GM18907 (cell line): Measurements from ENCODE around the gene ZNF396.

Experiments used
- ATAC-seq: cut with Tn5 transposase; IDR thresholded peaks from one replicate; pipeline ENCODE4 v1.9.1; 2021; ENCODE audit warnings: mild to moderate bottlenecking, moderate library complexity; ENCODE audit not compliant: unreplicated experiment

The ZNF396 gene

DNA sequence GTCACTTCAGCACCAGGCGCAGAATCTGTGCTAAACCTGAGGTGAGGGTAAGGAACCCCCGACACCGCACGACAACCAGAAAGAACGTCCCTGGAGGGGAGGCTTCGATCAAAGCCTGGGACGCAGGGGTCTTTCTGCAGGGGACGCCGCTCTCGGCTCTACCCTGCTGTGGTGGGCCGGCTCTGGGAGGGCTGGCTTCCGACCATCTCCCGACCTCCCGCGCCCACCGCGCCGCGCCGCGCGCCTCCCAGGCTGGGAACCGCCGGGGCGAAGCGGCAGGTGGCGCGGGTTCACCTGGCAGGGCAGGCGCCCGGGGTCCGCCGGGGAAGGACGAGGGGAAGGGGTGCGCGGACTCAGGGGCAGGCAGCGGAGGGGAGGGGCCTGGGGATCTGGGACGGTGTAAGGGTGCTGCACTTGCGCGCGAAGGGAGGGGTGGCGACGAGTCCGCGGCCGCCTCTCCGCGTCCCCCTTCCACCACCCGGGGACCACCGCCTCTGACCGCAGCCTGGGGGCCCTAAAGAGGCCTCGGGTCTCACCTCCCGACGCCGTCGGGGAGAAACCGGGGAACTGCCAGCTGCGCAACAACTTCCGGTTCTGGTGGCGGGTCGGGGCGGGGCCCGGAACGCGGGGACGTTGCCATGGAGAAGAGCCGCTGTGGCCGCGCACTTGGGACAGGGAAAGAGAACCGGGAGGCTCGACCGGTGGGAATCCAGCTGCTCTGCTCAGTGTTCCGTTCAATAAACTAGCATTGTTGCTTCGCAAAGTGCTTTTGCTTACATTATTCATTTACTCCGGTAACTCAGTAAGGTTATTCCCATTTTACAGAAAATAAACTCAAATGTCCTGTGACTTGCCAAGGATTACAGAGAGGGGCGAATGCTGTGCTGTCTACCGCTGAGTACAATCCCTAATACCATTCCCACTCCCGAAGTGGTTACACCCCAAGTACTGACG lies at the start of gene ZNF396:
TSS of gene ZNF396 (minus strand) at position 596 of the 954 bp plus-strand sequence. CDS start 3,045 bp downstream, outside the sequence.
- peak; percentile 89 for ATAC-seq

DNA sequence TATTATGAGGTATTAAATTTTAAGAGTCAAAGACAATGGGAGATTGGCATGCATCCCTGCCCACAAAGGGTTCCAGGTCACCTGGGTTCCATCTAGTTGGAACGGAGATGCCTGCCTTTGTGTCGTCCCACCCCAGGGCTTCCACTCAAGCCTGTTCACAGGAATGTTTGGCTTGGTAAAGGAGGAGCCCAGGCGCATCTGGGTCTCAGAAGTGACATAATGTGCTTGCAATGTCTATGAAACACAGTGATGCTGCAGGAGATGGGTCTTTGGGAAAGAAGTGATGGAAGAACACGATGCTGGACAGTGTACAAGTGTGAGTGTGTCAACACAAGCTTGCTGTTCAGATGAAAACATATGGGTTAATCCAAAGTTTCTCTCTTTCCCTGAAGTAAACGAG lies 49.6 kb upstream of the ZNF396 start:
- ATAC-seq, result no peak

GRCh38 chr18:35424356-35424755 lies 47.2 kb upstream of the ZNF396 start:
- no peak for ATAC-seq

DNA sequence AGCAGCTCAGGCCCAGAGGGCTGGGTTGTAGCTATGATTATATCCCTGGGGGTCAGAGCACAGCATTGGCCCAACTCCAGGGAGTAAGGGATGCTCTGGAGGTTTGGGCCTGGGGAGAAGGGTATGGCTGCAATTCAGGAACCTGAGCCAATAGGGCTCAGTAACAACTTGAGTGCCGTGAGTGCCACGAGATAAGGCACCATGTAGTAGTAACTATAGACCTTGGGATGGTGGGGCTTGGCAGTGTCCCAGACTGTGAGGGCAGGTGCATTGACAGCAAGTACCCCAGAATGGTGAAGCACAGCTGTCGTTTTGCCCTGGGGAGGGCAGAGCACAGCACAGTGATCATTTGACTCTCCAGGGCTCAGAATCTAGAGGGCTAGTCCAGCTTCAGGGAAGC lies 45.1 kb upstream of the ZNF396 start:
- ATAC-seq, result no peak

- ATAC-seq, result no peak
Measured at GRCh38 chr18:35418610-35419009, 41.5 kb upstream of the ZNF396 start.

- no peak for ATAC-seq
Measured at GRCh38 chr18:35417223-35417622, 40.1 kb upstream of the ZNF396 start.

GRCh38 chr18:35415511-35416073 lies 38.5 kb upstream of the ZNF396 start:
- peak; percentile 38 for ATAC-seq

DNA sequence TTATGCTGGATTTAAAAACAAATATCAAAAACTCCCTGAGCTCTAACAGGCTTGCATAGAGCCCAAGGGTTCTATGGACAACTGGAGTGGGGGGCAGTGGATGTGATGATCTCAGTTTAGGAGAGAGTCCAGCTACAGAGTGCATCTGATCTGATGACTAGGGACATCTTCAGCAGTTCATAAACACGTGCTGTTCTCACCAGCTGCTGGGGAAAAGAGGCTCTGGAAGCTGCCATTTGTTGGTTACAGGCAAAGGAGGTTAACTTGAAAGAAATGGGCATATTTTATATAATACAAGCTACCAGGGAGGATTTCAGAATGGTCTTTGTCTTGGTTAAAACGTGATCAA lies 36.0 kb upstream of the ZNF396 start:
- no peak for ATAC-seq

DNA sequence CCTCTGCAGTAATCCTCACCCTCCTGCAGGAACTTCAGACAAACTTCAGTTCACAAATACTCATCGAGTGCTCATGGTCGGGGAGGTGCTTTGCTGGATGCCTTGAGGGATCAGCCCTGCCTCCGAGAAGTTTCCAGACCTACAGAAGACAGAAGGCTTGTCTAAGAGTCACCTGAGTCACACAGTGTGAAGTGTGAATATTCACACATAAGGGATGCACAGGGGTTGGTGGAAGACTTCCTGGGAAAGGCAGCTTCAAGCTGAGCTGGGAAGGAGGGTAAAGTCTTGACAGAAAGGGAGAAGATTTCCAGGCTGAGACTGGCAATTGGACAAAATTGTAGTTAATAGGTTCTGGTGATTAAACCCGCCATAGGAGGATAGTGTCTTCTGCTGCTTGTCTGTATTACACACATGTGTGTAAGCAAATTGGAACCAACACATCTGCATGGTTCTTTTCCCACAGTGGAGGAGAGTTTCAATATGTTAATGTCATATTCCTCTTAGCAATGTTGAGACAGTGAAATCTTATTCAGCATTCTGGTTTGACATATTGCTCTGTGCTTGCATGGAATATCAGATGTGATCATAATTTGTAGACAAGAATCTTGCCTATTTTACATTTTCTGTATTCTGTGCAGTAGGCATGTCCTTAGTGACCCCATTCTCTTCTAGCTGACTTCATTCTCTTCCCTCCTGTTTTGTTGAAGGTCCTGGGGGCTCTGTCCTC lies 34.7 kb upstream of the ZNF396 start:
- no peak for ATAC-seq

DNA sequence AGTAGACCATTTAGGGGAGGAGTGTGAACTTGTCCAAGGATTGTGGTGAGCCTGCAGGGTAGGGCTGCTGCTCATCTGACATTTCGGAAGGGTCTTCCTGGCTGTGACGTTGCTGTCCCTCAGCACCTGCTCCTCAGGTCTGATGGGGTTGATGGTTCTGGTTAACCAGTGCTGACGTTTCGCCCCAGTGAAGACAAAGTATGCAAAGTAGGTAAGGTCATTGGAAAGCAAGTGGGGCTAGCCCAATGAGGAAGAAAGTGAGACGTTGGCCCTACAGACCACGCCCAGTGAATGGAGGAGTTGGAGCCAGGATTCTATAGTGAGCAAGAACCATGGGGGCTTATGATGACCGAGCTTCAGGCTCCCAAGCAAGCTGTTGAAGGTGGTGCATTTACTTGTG lies 33.4 kb upstream of the ZNF396 start:
- ATAC-seq, result peak; percentile 69

GRCh38 chr18:35409911-35410310 lies 32.8 kb upstream of the ZNF396 start:
- ATAC-seq, result no peak

DNA sequence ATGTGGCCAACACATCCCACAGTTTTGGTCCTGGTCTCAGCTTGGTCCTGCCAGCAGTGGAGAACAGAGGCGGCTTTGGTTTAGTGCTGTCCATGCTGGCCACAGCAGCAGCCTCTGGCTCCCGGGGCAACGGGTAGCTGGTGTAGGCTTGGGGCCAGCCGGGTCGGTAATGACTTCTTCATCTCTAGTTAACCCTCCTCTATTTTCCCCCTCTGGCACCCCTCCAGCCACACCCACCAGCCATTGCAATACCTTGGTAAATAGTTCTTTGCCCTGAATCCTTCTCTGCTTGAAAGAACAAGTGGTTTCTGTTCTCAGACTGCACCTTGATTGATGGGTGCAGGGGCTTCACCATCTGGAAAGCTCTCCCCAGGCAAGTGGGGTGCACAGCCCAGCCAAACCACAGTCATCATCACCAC lies 31.7 kb upstream of the ZNF396 start:
- peak; percentile 42 for ATAC-seq

DNA sequence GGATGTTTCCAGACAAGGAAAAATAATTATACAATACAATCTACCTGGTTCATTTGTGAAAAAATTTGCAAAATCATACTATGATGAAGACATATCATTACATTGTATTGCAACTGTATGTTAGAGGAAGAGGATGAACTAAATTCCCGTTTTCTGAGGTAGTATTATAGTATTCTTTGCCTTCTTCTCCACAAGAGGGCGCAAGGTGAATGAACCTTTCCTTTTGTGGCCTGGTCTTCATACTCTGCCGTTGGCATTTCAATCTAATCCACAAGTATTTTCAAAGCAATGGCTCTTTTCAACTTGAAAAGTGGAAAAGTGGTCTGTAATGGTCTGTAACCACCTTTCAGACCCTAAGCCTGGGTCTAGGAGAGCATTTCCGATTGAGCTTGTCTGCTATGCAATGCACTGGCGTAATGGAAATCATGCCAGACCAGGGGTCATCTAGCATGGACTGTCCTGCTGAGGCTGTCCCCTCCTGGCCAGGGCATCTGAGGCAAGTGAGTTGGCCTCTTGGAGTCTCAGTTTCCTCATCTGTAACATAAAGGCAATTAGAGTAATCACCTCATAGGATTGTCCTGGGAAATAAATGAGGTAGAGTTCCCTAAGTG lies 30.8 kb upstream of the ZNF396 start:
- peak; percentile 54 for ATAC-seq

DNA sequence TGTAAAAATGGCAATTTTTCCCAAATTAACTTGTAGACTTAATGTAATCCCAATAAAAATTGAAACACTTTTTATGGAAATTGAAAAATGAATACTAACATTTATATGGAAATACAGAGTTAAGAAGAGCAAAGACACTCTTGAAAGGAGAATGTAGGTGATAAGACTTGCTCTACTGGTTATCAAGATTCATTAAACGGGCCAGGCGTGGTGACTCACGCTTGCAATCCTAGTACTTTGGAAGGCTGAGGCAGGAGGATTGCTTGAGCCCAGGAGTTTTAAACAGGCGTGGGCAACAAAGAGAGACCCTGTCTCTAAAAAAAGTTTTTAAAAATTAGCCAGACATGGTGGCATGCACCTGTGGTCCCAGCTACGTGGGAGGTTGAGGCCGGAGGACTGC lies 29.5 kb upstream of the ZNF396 start:
- ATAC-seq, result no peak

DNA sequence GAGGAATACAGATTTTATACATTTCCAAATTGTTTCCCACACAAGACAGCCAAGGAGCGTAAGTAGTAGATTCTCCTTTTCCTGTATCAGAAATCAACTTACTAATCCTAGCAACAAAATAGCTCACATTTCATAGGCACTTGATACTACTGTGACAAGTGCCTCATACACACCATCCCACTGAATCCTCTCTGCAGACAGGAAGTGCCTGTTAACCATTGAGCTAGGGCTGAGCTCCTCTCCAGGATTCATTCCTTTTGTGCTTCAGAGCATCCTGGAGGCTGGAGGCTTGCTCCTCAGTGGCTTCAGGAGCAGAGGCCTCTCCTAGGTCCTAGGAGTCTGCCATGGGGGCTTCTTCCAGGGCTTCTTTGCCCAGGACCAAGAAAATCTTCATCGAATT lies 20.8 kb upstream of the ZNF396 start:
- ATAC-seq, result no peak

GRCh38 chr18:35393716-35394115 lies 16.6 kb upstream of the ZNF396 start:
- ATAC-seq, result no peak

GRCh38 chr18:35392375-35392774 lies 15.2 kb upstream of the ZNF396 start:
- ATAC-seq, result no peak

- no peak for ATAC-seq
Measured at GRCh38 chr18:35390951-35391700, 14.0 kb upstream of the ZNF396 start.

GRCh38 chr18:35389095-35389618 lies 12.0 kb upstream of the ZNF396 start:
- ATAC-seq, result no peak

DNA sequence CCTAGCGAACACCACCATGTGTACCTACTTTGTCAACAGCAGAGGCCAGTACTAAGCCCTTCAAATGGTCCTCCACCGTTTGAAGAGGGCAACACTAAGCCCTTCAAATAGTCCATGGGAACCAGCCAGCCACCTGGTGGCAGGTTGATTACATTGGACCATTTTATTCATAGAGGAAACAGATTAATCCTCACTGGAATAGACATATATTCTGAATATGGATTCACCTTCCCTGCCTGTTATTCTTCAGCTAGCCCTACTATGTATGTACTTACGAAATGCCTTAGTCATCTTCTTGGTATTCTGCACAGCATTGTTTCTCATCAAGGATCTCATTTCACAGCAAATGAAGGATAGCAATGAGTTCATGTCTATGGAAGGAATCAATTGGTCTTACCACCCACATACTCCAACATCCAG lies 10.0 kb upstream of the ZNF396 start:
- ATAC-seq, result peak; percentile 32
